ENCODE results near the gene NKTR. TPM values are rescaled to one million over a fixed set of nuclear protein-coding genes. Genes with fewer than 3 reads are reported as not detected.

NKTR gene
- total RNA-seq, 2 donors from 2014 or later: 101 to 116 TPM

DNA sequence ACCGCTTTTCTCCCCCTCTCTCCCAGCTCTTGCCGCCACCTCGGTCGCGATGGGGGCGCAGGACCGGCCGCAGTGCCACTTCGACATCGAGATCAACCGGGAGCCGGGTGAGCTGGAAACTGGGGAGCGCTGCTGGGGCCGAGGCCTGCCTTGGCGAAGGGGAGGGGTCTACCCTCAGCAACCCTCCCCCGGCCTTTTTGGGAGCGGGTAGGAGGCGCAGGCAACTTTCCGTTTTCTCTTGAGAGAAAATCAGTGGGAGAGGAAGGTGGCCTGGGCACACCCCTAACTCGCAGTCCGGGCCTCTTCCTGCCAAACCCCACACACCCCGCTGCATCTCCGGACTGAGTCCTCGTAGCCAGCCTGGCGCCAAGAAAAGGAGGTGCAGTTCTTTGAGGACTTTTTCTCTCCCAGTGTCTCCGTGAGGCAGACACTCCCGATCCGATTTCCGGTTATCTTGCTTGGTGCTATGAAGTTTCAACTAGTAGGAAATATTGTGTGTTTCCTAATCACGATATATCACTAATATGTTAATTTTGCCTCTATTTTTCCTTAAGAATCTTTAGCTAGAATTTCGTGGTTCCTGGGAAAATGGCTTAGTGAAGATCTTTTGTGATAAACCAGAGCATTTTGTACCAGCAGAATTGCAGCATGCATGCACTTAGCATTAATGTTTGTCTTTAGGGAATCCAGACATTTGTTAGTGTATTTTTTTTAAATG lies 631 bp downstream of the NKTR start:
- TF ChIP-seq CTCF (conservative IDR thresholded peaks at IDR 0.05): peak; percentile 29
- peaks cover 18% of the 10 kb centered on the region for H3K4me1 Mint-ChIP-seq
- H3K36me3 Mint-ChIP-seq (ENCODE audit: low read depth): peaks cover 28% of the 10 kb centered on the region
- Histone ChIP-seq H3K36me3 (ENCODE audit: control insufficient read depth, insufficient read depth, low read length) (peaks cover 40% of the 10 kb centered on the region), H3K4me1 (ENCODE audit: control insufficient read depth, insufficient read depth, low read length) (peaks cover 9% of the 10 kb centered on the region), H3K4me3 (ENCODE audit: low read length) (peak overlapping the region; percentile 99), H3K27me3 (ENCODE audit: control insufficient read depth, insufficient read depth, low read length, poor library complexity, severe bottlenecking) (no peaks in the 10 kb centered on the region), H3K9ac (ENCODE audit: extremely low read depth, low read length, poor library complexity, severe bottlenecking) (peak overlapping the region; percentile 82), H3K9me3 (ENCODE audit: control insufficient read depth, low read length) (no peaks in the 10 kb centered on the region), H3K27ac (ENCODE audit: low read depth, low read length) (peak overlapping the region; percentile 94)
- peaks cover 6% of the 10 kb centered on the region for H3K9me3 Mint-ChIP-seq
- peak overlapping the region; percentile 90 for H3K27ac Mint-ChIP-seq
- DNase-seq: peak; percentile 91
- 0 to 1% methylated on average over 5 to 30 of the region's 31 CpGs for WGBS, 2 experiments (ENCODE audit: insufficient coverage in 1 of 2, insufficient read length in 1 of 2)
- H3K4me3 Mint-ChIP-seq: peak overlapping the region; percentile 76
- H3K27me3 Mint-ChIP-seq (ENCODE audit: insufficient read depth): no peaks in the 10 kb centered on the region

- Mint-ChIP-seq H3K4me3 (peak overlapping the region; percentile 76), H3K27ac (peak overlapping the region; percentile 90), H3K9me3 (peaks cover 6% of the 10 kb centered on the region), H3K36me3 (ENCODE audit: low read depth) (peaks cover 24% of the 10 kb centered on the region), H3K4me1 (peaks cover 13% of the 10 kb centered on the region), H3K27me3 (ENCODE audit: insufficient read depth) (no peaks in the 10 kb centered on the region)
- TF ChIP-seq CTCF (conservative IDR thresholded peaks at IDR 0.05): peak; percentile 57
- no peaks in the 10 kb centered on the region for H3K9me3 ChIP-seq (ENCODE audit: control insufficient read depth, low read length)
- no peaks in the 10 kb centered on the region for H3K27me3 ChIP-seq (ENCODE audit: control insufficient read depth, insufficient read depth, low read length, poor library complexity, severe bottlenecking)
- no peak overlapping the region for H3K27ac ChIP-seq (ENCODE audit: low read depth, low read length)
- H3K9ac ChIP-seq (ENCODE audit: extremely low read depth, low read length, poor library complexity, severe bottlenecking): peak overlapping the region; percentile 82
- WGBS, 2 experiments (ENCODE audit: insufficient coverage in 1 of 2, insufficient read length in 1 of 2): 72 to 76% methylated on average over 5 to 8 of the region's 9 CpGs
- no peak for DNase-seq
- no peaks in the 10 kb centered on the region for H3K4me1 ChIP-seq (ENCODE audit: control insufficient read depth, insufficient read depth, low read length)
- H3K4me3 ChIP-seq (ENCODE audit: low read length): peak overlapping the region; percentile 99
- peaks cover 42% of the 10 kb centered on the region for H3K36me3 ChIP-seq (ENCODE audit: control insufficient read depth, insufficient read depth, low read length)
Measured at GRCh38 chr3:42601896-42602581, 1.6 kb downstream of the NKTR start.

DNA sequence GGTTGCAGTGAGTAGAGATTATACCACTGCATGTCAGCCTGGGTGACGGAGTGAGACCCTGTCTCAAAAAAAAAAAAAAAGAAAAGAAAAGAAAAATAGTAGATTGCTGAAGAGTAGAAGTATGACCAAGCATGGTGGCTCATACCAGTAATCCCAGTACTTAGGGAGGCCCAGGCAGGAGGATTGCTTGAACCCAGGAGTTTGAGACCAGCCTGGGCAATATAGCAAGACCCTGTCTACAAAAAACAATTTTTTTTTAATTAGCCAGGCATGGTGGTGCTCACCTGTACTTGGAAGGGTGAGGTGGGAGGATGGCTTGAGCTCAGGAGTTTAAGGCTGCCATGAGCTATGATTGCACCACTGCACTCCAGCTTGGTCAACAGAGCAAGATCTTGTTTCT lies 2.5 kb downstream of the NKTR start:
- DNase-seq: no peak
- no peak overlapping the region for H3K9ac ChIP-seq (ENCODE audit: extremely low read depth, low read length, poor library complexity, severe bottlenecking)
- no peak overlapping the region for H3K4me3 Mint-ChIP-seq
- no peaks in the 10 kb centered on the region for H3K27me3 Mint-ChIP-seq (ENCODE audit: insufficient read depth)
- no peaks in the 10 kb centered on the region for H3K27me3 ChIP-seq (ENCODE audit: control insufficient read depth, insufficient read depth, low read length, poor library complexity, severe bottlenecking)
- H3K4me1 Mint-ChIP-seq: peaks cover 13% of the 10 kb centered on the region
- no peaks in the 10 kb centered on the region for H3K4me1 ChIP-seq (ENCODE audit: control insufficient read depth, insufficient read depth, low read length)
- no peak for TF ChIP-seq CTCF (conservative IDR thresholded peaks at IDR 0.05)
- no peak overlapping the region for H3K4me3 ChIP-seq (ENCODE audit: low read length)
- peaks cover 30% of the 10 kb centered on the region for H3K36me3 Mint-ChIP-seq (ENCODE audit: low read depth)
- WGBS, 2 experiments (ENCODE audit: insufficient coverage in 1 of 2, insufficient read length in 1 of 2): 100% methylated on average over 1 of the region's 1 CpG
- peaks cover 6% of the 10 kb centered on the region for H3K9me3 Mint-ChIP-seq
- no peak overlapping the region for H3K27ac Mint-ChIP-seq
- no peak overlapping the region for H3K27ac ChIP-seq (ENCODE audit: low read depth, low read length)
- H3K36me3 ChIP-seq (ENCODE audit: control insufficient read depth, insufficient read depth, low read length): peaks cover 42% of the 10 kb centered on the region
- no peaks in the 10 kb centered on the region for H3K9me3 ChIP-seq (ENCODE audit: control insufficient read depth, low read length)
